Hematopoietic multipotent progenitor cell treated with erythropoietin and hydrocortisone succinate and interleukin-3 and kit ligand, for 8 days (in vitro differentiated cells): ENCODE measurements around the gene LAMA5.

Experiments
- DNase-seq: peaks from one replicate; pipeline ENCODE4 v3.0.0-alpha.2; 2015

The LAMA5 gene

DNA sequence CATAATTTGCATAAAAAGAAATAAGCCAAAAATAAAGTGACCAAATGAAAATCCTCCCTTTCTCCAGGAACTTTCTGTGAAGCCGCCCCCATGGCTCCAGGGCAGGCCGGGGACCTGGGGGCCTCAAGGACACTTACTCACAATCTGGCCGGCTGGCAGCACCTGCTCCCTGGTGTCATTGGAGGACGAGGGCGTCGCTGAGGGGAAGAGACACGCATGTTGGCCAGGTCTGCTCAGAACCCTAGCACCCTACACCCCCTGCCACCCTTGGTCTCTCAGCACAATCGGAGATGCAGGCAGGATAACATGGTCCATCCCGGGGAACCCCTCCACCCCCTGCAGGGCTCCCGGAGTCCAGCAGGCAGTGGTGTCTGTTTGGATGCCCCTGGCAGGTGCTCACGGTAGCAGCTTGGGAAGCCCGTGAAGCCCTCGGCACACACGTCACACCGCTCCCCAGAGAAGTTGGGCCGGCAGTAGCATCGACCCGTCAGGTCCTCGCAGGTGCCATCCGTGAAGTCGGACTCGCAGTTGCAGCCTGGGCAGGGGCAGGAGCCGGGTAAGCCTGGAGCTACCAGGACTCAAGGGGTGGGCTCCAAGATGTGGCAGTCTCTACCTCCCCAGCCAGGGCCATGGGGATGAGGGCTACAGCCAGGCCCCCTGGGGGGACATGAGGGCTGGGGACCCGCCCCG lies 21.3 kb downstream of the LAMA5 start:
- DNase-seq, result no peak

DNA sequence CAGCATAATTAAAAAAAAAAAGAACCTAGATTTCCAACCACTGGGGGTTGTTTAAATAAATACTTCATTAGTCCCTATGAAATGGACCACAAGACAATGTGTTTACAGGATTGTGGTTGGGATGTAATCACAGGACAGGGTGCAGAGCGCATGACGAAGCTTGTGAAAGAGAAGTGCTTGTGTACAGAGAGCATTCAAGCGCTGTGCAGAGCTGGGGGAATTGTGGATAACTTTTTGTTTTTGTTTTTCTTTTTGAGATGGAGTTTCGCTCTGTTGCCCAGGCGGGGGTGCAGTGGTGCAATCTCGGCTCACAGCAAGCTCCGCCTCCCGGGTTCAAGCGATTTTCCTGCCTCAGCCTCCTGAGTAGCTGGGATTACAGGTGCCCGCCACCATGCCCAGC lies 22.3 kb downstream of the LAMA5 start:
- DNase-seq, result no peak

DNA sequence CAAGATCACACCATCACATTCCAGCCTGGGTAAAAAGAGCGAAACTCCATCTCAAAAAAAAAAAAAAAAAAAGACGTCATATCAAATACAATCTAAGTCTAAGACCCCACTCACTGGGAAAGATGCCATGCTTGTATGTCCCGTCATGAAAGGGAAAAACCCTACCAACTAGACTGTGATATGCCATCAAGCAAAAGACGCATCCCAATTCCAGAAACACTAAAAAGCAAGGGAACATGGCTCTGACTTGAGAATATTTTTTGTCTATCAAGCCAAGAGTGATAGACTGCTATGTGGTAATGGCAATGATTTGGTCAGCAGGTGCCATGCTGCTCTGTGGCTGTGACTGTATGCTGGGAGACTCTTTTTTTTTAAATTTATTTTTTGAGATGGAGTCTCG lies 23.0 kb downstream of the LAMA5 start:
- no peak for DNase-seq

DNA sequence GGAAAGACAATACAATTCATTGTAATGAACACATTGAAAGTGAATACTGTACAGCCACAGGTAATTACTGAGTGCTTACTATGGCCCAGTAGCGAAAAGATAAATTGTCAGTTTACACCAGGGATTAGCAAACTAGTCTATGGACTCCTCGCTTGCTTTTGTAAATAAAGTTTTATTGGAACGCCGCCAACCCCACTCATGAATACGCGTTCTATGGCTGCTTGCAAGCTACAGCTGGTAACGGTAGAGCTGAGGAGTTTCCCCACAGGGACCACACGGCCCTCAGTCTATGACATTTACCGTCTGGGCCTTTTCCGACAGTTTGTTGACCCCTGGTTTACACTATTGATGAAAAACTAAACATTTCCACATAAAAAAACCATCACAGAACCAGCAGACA lies 24.2 kb downstream of the LAMA5 start:
- DNase-seq, result no peak

DNA sequence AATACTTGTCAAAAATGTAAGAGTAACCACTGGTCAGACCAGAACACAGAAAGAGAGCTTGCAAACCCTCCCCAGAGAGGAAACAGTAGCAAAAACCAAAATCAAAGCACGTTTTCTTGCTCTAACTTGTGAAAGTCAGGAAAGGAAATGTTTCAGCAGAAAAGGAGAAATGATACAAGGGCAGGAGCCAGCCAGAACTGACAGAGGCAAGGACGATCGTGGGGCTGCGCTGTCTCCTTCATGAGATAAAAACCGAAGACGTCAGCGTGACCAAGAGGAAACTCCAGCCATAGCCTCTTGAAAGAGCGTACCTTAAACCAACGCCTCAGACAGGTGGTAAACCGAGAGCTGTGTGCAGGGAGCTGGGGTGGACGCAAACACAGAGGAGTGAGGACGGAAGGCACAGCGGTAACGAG lies 27.5 kb downstream of the LAMA5 start:
- DNase-seq, result no peak

DNA sequence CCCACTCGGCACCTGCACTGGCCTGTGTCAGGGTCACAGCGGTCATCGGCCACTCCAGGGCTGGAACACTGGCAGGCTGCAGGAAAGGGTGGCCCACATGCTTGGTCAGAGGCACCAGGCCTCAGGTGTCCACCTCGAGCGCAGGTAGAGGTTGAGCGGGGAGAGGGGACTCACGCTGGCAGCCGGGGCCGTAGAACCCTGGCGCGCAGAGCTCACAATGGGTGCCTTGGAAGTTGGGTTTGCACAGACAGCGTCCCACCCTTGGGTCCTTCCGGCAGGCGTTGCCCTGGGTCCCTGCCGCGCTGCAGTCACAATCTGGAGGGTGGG lies 28.9 kb downstream of the LAMA5 start:
- no peak for DNase-seq

DNA sequence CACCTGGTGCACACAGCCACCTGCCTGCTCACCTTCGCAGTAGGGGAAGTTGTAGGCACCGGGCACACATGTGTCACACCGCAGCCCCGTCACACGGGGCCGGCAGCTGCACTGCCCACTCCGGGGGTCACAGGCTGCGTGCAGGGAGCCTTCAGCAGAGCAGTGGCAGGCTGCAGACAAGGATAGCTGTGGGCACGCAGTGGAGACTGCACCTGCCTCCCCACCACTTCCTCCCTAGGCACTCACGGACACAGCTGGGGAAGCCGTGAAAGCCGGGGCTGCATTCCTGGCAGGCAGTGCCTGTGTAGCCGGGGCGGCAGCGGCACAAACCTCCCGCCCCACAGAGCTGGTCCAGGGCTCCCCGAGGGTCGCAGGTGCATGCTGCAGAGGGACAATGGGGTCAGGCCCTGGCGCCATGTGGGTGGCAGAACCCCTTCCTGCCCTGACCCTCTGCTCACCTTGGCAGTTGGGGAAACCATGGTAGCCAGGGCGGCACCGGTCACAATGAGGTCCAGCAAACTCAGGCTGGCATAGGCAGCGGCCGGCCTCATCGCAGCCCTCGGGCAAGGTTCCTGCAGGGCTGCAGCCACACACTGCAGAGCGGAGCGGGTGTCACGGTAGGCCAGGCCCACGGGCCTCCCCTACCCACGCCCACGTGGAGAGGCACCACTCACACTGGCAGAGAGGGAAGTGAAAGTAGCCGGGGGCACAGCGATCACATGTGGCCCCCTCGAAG lies 29.4 kb downstream of the LAMA5 start:
- no peak for DNase-seq

DNA sequence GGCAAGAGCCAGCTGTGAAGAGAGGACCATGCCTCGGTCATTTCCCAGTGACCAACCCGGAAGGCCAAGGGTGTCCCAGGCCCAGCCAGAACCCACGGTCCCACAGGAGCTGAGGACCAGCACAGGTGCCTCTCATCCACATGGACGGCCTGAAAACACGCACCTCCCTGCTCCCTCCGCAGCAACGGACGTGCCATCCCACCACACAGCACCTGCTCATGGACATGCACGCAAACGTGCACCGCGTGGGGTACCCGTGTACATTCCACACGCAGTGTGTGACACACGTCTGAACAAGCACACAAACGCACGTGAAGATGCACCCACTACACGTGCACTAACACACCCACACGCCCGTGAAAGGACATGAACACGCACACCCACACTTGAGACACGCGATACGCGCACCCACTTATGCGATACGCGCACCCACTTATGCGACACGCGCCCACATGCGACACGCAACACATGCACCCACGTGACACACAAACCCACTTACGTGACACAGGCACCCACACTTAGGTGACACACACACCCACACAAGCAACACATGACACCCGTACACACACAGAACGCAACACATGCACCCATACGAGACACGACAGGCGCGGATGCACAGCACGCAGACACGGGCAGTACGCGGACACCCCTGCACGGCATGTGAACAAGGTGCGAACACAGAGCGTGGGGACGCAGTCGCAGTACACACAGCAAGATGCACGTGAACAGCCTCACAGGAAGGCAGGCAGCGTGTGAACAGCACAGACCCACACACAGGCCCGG lies 30.1 kb downstream of the LAMA5 start:
- no peak for DNase-seq

DNA sequence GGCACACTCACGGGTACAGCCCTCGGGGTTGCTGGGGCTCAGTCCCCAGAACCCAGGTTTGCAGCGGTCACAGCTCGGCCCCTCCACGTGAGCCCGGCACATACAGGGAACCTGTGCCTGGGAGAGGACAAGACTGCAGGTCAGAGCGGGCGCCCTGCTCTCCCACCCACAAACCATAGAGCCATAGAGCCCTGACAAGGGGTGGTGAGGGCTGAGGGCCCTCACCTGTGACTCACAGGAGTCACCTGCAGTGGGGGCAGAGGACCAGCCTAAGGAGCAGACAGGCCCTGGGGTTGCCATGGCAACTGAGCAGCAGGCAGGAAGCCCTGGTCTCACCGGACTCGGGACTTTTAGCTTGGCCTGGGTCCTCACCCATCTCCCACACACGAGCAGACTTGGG lies 30.8 kb downstream of the LAMA5 start:
- DNase-seq, result no peak

DNA sequence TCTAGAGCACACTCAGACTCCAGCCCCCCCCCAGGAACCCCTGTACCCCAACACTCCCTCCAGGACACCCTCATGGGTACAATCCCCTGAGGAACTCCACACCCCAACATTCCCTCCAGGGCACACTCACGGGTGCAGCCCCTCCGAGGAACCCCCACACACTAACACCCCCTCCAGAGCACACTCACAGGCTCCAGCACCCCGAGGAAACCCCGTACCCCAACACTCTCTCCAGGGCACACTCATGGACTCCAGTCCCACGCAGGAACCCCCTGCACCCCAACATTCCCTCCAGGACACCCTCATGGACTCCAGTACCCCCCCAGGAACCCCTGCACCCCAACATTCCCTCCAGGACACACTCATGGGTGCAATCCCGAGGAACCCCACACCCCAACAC lies 31.6 kb downstream of the LAMA5 start:
- no peak for DNase-seq

DNA sequence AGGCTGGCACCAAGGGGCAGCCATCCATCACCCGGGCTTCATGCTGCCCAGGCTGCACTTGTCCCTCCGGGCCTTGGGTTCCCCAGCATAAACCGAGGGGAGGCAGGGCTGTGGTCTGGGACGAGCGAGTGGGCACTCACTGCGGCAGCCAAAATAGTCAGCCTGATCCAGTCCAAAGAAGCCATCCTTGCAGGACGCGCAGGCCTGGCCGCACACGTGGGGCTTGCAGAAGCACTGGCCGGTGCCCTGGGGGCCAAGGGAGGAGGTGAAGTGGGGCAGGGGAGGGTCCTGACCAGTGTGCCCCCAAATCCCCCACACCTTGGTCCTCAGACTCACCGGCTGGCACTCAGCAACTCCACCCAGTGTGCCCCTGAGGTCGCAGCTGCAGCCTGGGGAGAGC lies 32.2 kb downstream of the LAMA5 start:
- no peak for DNase-seq

DNA sequence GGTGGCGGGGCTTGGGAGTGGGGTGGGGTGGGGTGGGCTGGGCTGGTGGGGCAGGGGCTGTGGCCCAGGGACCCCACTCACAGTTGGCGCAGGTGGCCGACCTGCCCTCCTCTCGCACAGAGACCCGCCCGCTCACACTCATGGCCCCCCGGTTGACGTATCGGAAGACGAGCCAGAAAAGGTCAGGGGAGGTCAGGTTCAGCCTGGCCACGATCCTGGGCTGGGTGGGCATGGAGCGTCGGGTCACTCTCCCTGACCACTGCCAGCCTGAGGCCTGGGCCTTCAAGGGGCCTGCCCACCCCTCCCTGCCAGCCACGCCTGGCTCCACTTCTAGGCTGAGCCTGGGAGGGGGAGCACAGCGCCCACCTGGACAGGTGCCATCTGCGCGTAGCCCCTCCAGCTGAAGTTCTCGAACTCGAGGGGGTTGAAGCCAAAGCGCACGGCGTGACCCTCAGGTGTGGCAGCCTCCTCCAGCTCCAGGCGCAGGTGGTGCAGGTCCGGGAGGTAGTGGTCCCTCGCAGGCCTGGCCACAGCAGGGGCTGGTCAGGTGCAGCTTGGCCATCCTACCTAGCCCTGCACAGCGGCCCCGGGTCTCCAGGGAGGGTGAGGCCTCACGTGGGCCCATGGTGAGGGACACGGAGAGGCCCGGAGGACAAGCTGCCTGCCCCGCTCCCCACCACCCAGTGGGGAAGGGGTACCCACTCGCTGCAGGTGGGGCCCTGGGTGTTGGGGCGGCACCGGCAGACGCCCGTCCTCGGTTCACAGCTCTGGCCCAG lies 33.1 kb downstream of the LAMA5 start:
- no peak for DNase-seq

DNA sequence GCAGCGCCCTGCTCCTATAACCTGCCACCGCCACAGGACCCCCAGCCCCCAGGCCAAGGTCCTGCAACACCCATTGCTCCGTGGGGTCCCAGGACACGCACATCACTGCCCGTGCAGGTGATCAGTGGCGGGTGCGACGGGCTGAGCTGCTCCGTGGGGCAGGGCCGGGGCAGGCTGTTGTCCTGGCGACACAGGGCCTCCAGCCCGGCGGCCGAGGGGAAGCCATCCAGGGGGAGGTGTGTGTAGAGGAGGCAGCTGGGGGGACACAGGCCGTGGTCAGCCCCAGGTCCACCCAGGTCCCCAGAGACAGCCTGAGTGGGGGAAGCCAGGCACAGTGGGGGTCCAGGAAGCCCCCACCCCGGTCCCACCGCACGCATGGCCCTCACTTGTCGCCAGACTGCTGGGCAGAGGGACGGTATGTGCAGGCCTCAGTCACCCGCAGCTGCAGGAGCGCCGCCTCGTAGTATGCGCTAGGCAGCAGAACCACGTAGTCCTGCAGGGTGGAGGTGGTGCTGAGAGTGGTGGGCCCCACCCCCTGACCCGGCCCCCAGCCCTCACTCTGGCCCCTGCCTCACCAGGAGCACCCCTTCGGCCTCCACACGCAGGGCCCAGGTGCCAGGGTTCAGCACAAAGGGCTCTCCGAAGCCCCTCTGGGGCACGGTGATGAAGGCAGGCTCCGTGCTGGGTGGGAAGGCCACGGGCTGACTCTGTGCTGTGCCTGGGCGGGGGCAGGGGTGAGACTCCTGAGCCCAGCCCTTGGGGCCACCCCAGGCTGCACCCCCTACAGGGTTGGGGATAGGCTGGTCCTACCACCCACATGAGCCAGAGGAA lies 33.9 kb downstream of the LAMA5 start:
- no peak for DNase-seq

DNA sequence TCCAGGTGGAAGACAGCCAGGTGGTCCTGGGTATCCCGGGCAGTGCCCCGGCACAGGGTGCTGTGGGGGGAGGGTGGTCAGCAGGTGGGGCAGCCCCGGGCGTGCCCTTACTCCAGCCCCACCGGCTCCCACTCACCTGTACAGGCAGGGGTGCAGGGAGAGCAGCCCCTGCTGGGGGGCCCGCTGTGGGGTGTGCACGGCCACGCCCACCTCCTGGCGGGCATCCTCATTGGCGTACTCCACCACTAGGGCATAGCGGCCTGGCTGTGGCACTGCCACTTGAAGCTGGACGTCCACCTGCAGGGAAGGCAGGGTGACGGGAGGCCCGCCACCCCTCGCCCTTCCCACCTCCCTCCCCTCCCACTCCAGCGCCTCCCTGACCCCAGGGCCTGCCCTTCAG lies 34.7 kb downstream of the LAMA5 start:
- DNase-seq, result no peak

DNA sequence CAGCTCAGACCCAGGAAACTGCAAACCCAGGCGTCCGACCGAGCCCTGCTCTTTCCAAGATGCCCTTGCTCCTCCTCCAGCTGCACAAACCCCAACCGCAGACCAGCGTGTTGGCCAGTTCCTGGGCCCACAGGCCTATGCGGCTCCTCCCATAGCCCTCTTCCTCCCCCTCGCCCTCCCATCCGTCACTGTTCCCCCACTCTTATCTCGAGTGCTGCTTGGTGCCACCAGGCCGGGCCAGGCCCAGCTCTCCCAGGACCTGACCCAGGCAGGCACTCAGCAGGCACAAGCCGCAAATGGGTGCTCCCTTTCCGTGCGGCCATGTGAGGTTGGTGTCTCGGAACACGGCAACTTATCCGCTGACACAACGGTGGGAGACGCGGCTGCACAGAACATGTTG lies 35.8 kb downstream of the LAMA5 start:
- DNase-seq, result no peak

DNA sequence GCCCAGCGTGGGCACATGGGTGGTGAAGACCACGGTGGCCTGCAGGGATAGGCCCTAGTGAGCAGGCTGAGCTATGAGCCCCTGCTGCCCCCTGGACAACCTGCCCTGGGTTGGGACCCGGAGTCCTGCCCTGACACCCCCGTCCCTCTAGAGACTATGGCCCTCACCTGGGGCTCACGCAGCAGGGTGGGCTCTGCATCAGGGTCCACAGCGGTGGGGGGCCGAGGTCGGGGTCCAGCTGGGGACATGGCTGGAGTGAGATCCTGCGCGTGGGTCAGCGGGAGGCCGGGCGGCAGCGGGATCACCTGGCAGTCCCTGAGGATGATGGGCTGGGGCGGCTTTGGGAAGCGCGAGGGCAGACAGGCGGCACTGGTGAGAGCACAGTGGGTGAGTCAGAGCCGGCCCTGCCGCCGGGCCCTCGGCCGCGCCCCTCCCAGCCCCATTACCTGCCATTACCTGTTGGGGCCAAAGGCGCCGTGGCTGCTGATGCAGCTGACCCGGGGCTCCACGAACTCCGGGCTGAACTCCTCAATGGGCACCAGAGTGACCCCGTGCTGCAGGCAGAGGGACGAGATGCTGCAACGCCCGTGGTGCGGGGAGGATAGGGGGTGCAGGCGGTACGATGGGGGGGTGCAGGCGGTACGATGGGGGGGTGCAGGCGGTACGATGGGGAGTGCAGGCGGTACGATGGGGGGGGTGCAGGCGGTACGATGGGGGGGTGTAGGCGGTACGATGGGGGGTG lies 36.4 kb downstream of the LAMA5 start:
- DNase-seq, result no peak

DNA sequence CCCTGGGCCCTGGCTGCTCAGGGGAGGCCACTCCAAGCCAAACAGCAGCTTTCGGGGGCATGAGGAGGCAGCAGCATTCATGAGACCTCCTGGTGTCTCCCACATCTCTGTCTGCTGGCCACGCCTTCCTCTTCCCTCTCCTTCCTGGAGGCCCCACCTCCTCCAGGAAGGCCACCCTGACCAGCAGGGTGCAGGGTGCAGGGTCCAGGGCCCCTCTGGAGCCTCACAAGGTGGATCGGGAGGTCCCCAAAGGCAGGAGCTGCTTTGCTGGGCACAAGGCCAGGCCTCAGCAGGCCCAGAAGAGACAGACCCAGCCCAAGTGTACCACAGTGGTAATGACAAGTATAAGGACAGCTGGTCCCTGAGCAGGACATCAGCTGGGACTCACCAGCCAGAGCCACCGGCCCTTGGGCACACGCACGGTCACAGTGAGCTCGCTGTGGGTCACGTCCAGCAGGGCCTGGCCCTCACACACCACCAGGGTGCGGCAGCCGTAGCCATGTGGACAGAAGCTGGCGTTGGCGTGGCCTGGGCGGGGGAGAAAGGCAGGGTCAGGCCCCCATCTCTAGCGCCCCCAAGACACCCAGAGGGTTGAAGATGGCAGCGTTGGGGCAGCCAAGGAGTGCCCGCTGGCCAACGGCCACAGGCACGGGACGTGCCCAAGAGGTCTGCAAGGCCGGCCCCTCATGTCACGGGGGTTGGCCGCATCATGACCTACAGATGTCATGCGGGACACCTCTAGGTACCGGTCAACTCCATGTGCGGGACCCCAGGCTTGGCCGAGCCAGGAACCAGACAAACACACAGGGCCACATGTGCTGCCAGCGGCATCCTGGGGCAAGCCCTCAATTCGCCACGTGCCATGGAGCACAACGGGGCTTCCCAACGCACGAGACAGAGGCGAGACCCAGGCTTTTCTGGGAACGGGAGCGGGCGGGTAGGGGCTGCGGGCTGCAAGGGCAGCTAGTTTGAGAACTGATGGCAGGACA lies 37.4 kb downstream of the LAMA5 start:
- DNase-seq, result no peak

DNA sequence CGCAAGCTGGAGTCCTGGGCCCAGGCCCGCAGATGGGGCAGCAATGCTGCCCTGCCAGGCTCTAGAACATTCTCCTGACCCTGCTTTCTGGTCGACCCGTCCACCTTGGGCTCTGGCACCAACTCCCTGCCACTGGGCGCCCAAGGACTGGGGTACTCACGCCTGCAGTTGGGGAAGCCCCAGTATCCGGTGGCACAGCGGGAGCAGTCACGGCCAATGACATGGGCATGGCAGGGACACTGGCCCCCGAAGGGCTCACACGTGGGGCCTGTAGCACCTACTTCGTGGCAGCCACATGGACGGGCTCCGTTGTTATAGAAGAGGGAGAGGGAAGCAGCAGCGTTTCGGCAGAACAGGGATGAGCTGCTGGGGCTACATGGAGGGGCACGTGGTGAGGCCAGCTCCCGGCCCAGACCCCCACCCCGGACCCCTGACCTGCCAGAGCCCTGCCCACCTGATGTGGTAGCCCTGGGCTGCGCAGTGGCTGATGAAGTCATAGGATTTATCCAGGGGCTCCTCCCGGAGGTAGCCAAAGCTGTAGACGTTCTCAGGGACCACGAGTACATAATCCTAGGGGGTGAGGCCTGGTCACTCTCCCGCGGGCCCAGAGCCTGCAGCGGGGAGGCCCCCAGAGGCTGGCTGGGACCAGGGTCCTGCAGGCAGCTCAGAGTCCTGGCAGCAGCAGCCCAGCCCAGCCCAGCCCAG lies 38.3 kb downstream of the LAMA5 start:
- DNase-seq, result no peak

DNA sequence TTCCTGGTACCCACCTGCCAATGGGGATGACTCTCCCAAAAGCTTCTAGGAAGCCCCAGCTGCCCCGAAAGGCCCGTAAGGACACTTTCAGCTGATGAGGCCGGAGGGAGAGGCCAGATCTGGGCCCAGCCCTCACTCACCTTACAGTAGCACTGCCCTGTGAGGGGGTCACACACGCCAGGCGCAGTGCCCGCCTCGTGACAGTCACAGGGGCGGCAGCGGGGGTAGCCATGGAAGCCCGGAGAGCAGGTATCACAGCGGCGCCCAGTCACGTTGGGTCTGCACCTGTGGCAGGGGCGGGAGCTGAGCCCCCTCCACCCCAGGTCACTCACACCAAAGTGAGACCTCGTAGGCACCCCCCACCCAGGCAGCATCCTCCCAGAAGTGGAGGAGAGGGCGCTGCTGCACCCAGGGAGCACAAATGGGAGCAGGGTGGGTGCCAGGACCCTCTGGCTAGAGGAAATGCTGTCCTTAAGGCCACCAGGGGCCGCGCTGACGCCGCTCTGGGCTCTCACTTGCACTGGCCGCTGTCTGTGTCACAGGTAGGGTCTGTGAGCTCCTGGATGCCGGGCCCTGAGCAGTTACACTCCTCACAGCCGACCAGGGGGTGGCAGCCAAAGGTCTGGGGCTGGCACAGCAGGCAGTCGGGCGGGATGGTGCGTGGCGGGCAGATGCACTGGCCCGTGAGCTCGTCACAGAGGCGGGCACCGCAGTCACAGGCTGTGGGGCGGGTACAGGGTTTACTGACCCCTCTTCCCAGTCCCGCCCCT lies 39.2 kb downstream of the LAMA5 start:
- DNase-seq, result no peak
